CD4-positive, alpha-beta T cell treated with Interleukin-4 for 4 hours (primary cell): ENCODE data around the gene PAPPA.

Experiments used
- DNase-seq: peaks from one replicate; pipeline ENCODE4 v3.0.0-alpha.2; 2020

The PAPPA gene

DNA sequence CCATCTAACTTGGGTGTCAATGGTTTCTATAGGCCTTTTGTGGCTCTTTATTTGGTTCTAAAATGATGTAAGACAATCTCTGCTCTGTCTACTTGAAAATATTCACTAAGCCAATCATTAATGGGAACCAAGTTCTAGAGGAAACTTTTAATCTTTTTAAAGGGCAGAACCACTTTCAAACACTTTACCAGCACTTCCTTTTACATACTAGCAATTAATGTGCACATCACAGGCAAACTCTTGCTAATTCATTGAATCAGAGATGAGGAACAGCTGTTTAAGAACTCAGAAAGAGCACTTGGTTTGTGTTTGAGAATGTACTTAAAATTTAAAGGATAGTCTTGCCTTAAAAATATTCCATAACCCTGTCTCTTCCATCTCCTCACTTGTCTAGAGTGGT lies 83.4 kb downstream of the PAPPA start:
- no peak for DNase-seq

DNA sequence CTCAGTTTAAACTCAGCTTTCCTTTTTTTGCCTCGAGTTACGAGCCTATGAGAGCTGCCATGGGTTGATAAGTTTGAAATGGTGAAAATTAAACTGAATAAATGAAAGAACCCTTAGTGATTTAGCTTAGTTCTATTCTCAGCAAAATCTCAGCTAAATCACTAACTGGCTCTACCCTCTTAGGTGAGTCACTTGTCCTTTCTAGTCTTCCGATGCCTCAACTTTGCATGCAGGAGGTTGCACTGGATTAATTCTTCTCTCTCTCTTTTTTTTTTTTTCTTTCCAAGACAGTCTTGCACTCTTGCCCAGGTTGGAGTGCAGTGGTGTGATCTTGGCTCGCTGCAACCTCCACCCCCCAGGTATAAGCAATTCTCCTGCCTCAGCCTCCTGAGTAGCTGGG lies 83.9 kb downstream of the PAPPA start:
- no peak for DNase-seq

DNA sequence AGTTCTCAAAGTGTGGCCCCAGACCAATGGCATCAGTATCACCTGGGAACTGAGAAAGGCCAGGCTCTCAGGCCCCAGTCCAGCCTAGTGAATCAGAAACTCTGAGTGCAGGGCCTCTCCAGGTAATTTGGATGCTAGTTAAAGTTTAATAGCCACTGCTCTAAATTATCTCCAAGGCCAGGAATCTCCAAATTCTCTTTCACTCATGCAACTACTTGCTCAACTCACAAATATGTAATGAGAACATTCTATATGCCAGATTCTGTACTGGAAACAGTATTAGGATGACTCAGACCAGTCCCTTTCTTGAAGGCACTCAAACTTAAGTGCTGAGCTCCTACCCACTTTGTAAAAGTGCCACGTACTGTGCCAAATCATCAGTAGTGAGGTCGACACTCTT lies 84.6 kb downstream of the PAPPA start:
- no peak for DNase-seq

DNA sequence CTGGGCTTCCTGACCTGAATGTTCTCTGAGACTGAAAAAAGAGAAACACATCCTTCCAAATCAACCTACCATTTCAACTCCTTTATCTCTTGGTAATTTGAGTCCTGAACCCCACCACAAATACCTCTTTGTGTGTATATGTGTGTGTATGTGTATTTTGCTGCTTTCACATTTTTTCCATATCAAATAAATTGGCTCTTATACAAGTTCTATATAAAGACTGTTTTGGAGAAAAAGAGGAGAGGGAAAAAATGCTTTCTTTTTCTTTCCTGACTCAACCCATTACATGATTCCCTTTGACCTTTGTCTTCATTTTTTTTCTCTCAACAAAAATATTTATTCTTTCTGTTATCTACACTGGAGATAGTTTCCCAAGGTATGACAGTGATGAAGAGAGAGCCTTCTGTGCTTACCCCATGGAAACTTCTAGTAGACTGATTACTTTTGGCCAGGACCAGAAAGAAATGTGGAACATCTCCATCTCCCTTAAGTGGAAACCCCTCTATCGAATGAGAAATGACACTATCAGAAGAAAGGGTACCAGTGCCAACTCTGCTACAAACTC lies 85.3 kb downstream of the PAPPA start:
- DNase-seq = no peak

DNA sequence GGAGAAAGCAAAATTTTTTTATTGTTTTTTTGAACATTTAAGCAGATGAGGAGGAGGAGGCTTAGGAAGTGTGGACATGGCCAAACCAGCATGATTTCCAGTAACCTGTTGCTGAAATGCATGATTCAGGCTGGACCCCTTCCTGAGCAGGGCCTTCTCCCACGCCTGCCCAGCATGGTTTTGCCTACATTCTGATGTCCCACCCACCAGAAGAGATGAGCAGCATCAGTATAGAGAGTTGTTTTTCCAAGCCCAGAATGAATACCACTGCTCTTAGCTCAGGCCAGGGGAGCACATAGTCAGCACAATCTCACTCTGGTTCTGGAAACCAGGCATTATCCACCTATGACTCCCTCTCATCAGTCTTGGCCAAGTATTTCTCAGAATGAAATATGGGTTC lies 90.1 kb downstream of the PAPPA start:
- DNase-seq = no peak

DNA sequence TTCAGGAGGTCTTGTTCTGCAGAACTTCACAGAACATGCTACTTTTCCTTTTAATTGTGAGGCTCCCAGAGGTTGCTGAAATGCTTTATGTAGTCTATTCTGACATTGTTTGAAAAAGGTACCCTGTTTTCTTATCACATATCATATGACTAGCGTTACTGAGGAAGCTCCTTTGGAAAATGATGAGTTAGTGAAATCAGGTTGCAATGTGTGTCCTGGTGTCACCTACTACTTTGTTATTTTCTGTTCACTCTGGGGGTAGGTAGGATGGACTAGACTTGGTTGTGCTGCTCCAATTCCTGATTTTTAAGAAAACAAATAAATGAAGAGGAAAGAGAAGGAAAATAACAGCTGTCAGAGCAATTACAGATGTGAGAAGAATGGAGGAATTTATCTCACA lies 93.7 kb downstream of the PAPPA start:
- no peak for DNase-seq

DNA sequence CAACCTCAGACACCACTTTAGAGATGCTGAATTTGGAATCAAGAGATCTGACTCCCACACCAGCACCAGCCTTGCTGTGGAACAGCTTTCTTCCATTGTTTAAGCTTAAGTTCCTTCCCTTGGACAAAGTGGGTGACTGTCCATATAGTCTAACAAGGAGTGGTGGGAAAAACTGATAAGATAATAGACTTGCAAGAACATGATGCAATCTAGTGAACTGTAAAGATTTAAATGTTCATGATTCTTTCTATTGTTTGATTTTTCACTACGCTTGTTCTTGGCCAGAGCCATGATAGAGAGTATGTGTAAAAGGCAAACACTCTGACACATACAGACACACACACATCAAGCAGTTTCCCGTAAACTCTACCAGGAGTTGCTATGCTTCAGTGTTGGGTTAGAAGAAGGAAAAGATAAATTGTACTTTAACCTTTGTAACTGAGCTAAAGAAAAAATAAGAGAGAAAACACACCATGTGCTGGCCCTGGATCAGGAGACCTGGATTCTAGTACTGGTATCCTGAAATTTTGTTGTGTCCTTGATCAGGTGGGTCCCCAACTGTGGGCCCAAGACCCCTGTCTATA lies 94.3 kb downstream of the PAPPA start:
- no peak for DNase-seq

DNA sequence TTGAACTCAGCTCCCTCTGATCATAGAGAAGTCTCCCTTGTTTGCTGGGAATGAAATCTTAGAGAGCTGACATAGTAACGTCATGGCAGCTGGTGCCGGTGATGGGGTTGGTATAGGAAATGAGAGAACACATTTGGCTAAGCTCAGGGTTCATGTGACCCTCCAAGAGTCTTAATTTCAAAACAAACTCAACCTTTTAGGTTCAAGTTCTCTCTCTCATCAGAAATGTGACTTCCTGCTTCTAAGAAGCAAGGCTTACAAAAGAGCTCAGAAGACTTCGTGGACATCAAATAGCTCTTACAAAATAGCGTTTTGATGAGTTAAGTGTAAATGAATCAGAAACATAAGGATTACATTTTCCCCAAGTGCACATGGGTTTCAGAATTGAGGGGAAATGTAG lies 97.3 kb downstream of the PAPPA start:
- no peak for DNase-seq

DNA sequence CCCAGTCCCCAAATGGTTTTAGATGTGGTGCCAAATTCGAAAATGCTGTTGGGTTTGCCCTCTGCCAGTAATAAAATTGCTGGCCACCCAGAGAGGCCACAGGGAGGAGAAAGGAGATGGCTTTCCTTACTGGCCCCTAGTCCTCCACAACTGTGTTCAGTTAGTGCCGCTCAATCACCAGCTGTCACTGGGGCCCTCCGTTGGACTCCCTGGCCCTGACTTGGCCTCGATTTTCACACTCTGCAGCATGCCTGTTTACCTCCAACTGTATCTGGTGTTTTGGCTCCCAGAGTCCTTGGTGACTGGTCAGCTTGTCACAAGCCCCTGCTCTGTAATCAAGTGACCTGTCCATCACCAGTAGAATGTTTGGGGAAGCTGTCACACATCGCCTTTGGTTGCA lies 97.8 kb downstream of the PAPPA start:
- DNase-seq = no peak

DNA sequence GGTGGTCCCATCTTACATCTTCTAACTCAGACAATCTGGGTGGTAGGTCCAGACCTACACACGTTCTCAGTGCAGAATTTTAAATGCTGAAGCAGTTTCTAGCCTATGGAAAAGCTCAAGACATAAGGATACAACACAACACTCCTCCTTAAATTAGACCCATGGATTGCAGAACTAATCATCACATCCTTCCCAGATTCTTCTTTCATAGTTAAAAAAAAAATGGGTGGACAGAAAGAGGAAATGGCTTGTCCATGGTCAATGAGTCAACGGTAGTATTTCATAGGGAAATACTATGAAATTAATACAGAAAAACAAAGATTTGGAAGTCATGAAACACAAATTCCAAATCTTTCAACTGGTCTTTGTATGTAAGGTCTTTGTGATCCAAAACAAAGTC lies 106.9 kb downstream of the PAPPA start:
- DNase-seq = no peak

DNA sequence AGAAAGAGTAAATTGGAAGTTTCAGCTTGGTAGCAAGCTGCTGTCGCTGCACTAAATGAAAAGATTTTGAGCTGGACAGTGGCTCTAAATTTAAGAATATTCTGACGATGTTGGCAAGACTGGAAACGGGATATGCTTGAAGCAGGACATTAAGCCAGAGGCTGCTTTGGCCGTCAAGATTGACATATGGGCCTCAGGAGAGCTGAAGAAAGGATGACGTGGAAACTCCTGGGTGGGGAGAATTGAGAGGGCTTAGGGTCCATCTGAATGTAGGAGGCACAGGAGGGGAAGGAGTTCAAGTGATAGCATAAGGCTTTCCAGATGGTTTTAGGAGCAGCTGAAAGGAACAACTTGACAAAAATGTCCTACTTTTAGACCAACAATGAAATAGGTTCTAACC lies 108.9 kb downstream of the PAPPA start:
- DNase-seq = no peak

DNA sequence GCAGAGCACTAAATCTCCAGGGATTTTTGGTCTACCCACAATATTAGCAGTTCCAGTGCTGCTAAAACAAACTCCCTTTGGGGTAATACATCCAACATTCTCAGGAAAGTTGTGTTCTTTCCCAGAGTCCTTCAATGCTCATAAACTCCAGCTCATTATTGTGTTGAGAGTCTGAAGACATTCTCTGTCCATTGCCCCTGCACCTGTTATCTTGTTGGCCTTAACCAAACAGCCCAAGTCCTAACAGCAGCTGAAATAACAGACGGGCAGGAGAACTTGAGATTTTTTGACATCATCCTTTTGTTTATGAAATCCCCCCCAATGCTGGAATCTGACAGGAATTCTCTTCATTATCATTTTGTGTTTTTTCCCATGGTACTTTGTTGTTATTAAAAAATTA lies 110.8 kb downstream of the PAPPA start:
- DNase-seq = no peak

DNA sequence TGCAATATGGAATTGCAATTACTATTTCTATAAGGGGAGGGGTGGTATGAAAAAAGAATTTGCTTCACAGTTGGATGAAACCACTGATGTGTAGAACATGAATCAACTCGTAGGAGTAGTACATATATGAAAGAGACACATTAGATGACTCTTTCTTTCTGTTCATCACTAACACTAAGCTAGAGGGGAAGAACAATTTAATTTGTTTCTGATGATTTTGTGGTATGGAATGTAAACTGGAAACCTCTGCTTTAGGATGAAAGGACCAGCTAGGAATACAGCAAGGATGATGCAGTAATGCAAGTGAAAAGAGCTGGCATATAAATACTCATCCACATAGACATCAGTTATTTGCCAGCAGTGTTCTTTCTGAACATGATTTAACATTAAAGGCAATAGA lies 113.4 kb downstream of the PAPPA start:
- DNase-seq = no peak

DNA sequence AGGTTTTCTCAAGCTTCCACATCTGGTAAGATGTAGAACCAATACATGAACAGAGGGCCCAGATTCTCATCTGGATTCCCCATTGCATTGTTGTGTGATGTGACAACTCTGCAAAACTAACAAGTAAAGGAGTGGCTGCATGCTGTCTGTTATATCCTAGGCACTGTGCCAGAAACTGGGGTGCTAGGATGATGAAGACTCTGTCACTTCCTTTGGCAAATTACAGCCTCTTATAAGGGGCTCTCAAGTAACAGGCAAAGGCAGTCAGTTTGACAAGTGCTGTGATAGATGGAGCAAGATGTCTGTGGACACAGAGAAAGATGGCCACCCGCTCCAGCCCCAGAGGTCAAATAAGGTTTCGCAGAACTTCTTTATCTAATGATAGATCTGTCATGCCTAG lies 115.7 kb downstream of the PAPPA start:
- DNase-seq = no peak

DNA sequence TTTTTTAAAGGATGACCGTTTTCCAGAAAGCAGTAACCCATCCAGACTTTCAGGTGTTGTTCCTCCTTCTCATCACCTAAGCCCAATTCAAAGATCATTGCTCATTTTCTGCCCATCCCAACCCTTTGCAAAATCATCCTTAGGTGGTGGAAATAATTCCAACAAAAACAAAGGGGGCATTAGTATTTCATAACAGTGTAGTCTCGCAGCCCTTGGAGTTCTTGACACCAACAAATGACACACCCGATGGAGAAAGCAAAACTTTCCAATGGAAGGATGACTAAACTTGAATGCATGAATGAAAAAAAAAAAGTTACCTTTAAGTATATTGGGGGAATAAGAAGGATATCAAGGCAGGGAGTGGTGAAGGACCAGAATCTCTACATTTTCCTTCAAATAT lies 117.0 kb downstream of the PAPPA start:
- no peak for DNase-seq

DNA sequence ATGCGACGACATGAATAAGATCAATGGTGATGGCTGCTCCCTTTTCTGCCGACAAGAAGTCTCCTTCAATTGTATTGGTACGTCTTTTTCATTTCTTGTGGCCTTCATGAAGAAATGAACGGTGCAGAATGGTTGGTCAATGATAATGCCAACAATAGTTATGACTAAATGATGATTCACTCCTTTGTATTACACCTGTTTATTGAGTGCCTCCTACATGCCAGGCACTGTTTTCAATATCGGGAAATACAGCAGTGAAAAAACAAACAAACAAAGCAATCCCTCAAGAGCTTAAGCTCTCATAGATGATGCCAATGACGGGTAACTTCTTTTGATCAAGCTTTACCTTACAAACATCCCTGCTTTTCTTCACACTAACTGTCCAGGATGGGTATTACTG lies 117.7 kb downstream of the PAPPA start:
- no peak for DNase-seq

DNA sequence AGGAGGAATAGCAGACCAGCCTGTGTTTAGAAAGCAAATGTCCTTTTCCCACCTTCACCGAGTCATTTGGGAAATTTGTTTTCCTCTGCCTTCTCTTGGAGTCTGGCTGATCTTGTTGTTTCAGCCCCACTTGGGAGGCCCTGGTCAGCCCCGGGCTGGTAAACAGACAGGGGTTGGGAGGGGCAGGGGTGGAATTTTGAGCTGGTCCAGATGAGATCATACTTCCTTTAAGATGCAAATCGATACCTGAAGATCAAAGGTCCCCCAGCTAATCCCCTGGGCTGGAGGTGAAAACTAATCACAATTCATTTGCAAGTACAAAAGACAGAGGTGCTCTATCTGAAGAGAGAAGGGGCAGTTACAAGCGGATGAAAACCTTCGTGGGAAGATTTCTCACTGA lies 118.4 kb downstream of the PAPPA start:
- DNase-seq = no peak

DNA sequence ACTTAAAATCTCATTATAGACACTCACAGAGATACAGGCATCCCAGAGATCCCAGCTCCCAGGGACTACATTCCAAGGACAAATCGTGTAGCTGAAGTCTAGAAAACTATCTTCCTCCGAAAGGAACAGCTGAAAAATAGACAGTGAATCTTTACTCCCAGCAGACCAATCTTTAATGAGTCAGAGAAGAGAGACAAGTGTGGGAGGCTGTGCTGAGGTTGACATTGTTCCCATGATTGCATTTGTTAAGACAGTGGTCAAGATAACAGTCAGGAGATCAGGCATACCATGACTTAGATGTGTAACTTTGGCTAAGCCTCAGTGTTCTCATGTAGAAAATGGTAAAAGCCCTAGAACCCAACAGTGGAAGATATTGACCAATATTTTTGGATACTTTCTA lies 120.7 kb downstream of the PAPPA start:
- DNase-seq = no peak

DNA sequence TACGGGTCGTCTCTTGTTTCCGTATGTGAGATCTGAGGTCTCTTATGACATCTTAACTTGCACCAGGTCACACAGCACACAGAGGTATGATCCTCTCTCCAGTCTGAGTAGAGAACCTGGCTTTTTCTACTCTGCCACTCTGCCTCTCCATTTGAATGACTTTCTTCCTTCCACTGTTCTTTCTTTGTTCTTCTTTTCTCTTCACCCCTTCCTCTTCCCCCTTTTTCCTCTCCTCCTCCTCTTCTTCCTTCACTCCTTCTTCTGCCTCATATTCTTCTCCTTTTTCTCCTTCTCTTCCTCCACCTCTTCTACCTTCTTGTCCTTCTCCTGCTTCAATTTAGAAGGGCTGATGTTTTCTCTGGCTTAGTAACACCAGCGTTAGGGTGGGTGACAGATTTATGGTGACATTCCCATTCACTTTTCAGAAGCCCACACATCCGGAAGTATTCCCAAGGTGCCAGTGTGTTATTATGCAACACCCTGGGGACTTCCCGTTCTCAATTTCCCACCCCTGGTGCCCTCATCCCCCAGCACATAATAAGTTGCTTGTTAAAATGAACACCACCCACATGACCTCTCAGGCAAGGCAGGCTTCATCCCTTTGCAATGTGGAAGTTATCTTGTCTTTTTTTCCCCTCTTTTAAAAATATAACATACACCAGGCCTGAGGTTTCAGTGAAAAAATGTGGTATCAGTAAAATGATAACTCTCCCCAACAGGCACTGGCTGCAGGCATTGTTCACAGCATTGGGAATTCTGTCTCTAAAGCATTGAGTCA lies 122.0 kb downstream of the PAPPA start:
- DNase-seq = no peak

DNA sequence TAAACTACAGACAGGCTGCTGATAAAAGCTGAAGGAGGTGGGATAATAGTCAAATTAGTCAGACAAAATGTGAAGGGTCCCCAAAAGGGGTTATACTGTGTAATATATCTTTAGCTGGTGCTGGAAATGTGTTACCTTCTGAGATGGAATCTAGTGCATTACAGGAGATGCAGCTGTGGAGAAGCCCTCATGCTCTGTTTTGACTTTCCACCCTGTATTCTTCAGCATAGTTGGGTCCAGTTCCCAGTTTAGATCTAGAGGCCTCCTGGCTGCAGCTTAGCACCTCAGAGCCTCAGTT lies 122.6 kb downstream of the PAPPA start:
- DNase-seq = no peak

DNA sequence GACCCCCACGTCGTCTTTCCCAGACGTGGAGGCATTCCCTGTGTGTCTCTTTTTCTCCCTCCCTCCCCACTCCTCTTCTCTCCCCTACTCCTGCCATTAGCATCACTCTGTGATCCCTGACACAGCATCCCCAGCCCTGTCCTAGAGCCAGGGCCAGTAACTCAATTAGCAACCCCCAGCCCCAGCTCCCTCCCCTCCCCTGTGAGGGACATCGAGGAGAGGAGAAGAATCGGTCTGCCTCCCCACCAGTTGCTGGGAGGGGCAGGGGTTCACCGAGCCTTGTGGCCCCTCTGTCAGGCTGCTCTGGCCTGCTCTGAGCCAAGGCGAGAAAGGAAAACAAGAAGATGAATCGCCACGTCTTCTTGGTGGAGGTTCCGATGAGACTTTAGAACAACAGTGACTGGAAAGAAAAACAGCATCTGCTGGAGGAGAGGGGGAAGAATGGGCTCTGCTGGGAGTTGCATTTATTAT lies 123.1 kb downstream of the PAPPA start:
- DNase-seq = no peak

DNA sequence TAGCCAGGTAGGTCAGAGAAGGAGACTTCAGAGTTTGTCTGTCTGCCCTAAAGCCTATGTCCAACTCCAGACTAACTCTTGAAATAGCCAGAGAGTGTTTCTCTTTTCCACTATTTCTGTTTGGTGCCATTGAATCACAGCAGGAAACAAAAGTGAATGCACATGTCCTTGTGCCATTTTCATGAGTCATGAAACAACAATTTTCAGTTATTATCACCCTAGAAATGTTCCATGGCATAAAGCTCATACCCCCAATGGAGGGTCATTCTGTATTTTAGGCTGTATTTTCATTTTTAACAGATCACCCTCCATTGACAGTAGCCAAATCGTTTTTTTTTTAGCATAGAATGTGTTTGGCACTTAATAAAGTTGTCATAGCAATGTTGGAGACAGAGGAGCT lies 124.7 kb downstream of the PAPPA start:
- DNase-seq = no peak

DNA sequence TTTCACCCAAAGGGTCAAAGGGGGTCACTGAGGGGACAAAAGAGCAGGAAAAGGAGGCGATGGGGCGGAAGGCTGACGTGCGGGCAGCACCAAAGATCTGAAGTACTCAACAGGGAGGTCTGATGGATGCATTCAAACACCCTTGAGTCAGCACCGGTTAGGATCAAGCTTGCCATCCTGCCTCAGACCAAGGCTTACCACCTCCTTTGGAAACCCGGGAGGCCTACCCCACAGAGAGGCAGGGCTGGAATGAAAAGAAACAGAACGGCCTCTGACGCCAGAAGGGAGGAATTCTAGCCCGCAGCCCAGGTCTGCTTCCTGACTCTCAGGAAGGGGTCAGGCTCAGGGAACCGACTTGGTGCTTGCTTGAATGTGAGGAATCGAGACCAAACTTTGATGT lies 125.6 kb downstream of the PAPPA start:
- no peak for DNase-seq

DNA sequence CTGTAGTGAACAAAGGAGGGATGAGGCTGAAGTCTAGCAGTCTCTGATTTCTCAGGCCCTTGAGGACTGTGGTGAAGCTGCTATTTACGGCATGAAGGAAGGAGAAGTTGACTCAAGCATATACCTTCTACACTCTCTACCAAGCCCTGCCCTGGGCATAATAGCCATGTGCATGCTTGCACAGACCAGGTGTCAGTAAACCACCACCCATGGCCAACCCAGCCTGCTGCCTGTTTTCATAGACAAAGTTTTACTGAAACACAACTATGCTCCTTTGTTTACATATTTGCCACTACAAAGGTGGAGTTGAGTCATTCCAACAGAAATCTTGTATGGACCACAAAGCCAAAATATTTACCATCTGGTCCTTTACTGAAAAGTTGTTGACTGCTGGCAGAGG lies 126.9 kb downstream of the PAPPA start:
- DNase-seq = no peak

DNA sequence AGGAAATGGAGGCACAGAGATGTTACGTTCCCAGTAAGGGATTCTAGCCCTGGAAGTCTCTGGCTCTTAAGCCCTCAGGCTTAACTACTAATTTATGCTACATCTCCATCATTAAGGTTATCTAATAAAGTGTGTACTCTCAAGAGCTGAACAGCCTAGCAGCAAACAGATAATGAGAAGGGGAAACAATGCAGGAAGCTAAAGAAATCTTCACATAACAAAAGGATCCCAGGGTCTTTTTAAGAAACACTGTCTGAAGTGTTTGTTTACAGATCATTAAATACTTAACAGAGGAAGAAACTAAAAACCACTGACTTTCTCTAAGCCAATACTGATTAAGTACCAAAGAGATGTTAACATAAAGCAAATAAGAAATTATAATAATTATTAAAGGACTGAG lies 129.0 kb downstream of the PAPPA start:
- no peak for DNase-seq
